Fibroblast of skin of left quadriceps (primary cell): Measurements from ENCODE around the gene POLR3A.

Experiments
- DNase-seq, 2 experiments: peaks; one replicate each; pipeline ENCODE4 v3.0.0-alpha.2; 2013; ENCODE audit warnings: low read depth in 2 of 2

Gene POLR3A

GRCh38 chr10:78046711-78047269, 17.5 kb upstream of the POLR3A start:
- DNase-seq = no peak

GRCh38 chr10:78045856-78046255, 16.5 kb upstream of the POLR3A start:
- no peak for DNase-seq

- no peak for DNase-seq
These were observed 15.9 kb upstream of the POLR3A start for GRCh38 chr10:78045237-78045636.

- DNase-seq = no peak
These were observed 15.4 kb upstream of the POLR3A start for GRCh38 chr10:78044699-78045098.

- no peak for DNase-seq
These were observed 14.9 kb upstream of the POLR3A start for GRCh38 chr10:78044179-78044578.

GRCh38 chr10:78042752-78043104, 13.4 kb upstream of the POLR3A start:
- DNase-seq = no peak

- no peak for DNase-seq
These were observed 12.9 kb upstream of the POLR3A start for GRCh38 chr10:78042058-78042751.

- DNase-seq = no peak
These were observed 12.1 kb upstream of the POLR3A start for GRCh38 chr10:78041170-78042057.

- DNase-seq = no peak
These were observed 10.4 kb upstream of the POLR3A start for GRCh38 chr10:78039743-78040142.

- no peak for DNase-seq
These were observed 9.7 kb upstream of the POLR3A start for GRCh38 chr10:78038791-78039547.

- DNase-seq = no peak
These were observed 8.8 kb upstream of the POLR3A start for GRCh38 chr10:78038105-78038504.

GRCh38 chr10:78035933-78036583, 6.7 kb upstream of the POLR3A start:
- DNase-seq = no peak

GRCh38 chr10:78035437-78035836, 6.1 kb upstream of the POLR3A start:
- no peak for DNase-seq

GRCh38 chr10:78035025-78035424, 5.7 kb upstream of the POLR3A start:
- no peak for DNase-seq

GRCh38 chr10:78033637-78034470, 4.5 kb upstream of the POLR3A start, which contains the start of gene RPS24:
Gene RPS24, plus strand, starts transcription at chr10:78033863. Its CDS starts 39 bp downstream, at chr10:78033902.
- peak; percentile 95 for DNase-seq

- DNase-seq = no peak
These were observed 4.0 kb upstream of the POLR3A start for GRCh38 chr10:78033387-78033636.

- DNase-seq = no peak
These were observed 662 bp downstream of the POLR3A start for GRCh38 chr10:78028438-78029268.

- DNase-seq = no peak
These were observed 3.5 kb downstream of the POLR3A start for GRCh38 chr10:78025685-78026364.

- DNase-seq = no peak
These were observed 5.6 kb downstream of the POLR3A start for GRCh38 chr10:78023741-78024140.
